ENCODE results near the gene BAG3.

Gene BAG3

DNA sequence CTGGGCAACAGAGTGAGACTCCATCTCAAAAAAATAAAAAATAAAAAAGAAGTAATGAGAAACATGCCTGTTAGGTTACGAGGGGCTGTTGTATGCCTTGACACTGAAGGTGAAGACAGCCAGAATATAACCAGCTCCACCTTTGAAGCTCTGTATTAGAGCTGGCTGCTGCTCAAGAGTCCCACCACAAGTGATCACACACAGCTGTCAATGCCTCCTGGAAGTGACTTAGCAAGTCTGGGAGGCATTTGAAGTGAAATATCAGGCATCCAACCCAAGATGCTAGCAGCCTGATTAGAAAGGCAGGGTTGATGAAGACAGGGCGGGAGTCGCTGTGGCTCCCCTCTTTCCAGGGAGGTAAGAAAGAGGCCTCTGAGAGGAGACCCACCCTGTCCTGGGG is 40.5 kb downstream of the BAG3 start:
- 100% methylated on average over 2 of the region's 3 CpGs for WGBS
- Histone ChIP-seq H3K9me3 (ENCODE audit: control insufficient read depth, low read length) (no peaks in the 10 kb centered on the region), H3K9ac (ENCODE audit: low read length) (no peak overlapping the region), H2AFZ (ENCODE audit: low read depth, low read length) (no peak overlapping the region), H2AK5ac (ENCODE audit: low read length, severe bottlenecking) (no peak overlapping the region), H3K23ac (ENCODE audit: low read length in 2 of 2) (no peak overlapping the region), H2BK5ac (ENCODE audit: low read depth, low read length, poor library complexity, severe bottlenecking) (no peak overlapping the region), H3K18ac (ENCODE audit: low read depth in 1 of 2, low read length in 2 of 2) (no peak overlapping the region), H3K4ac (ENCODE audit: low read depth in 1 of 2, low read length in 2 of 2) (no peak overlapping the region), H4K91ac (ENCODE audit: low read length) (no peak overlapping the region), H3K27me3 (ENCODE audit: control insufficient read depth in 1 of 2, insufficient read depth in 1 of 2, low read length in 2 of 2) (peaks cover 7 to 34% of the 10 kb centered on the region in 2 experiments), H3K4me3 (ENCODE audit: insufficient read depth in 1 of 2, low read depth in 1 of 2, low read length in 2 of 2) (no peak overlapping the region), H3K79me1 (replicated peaks; ENCODE audit: low read length, poor library complexity, severe bottlenecking) (no peaks in the 10 kb centered on the region), H4K8ac (ENCODE audit: low read length) (no peak overlapping the region), H2BK15ac (ENCODE audit: low read depth, poor library complexity, severe bottlenecking) (peak overlapping the region; percentile 75), H3K4me1 (ENCODE audit: control insufficient read depth, insufficient read depth, low read depth, low read length) (peaks cover 11% of the 10 kb centered on the region), H3K4me2 (ENCODE audit: low read length, poor library complexity, severe bottlenecking) (no peak overlapping the region), H3K27ac (ENCODE audit: low read length, poor library complexity, severe bottlenecking) (no peak overlapping the region), H2BK120ac (ENCODE audit: low read depth, low read length) (no peak overlapping the region), H2BK12ac (ENCODE audit: low read length in 2 of 2) (no peak overlapping the region), H3K36me3 (ENCODE audit: control insufficient read depth in 1 of 2, insufficient read depth in 2 of 2, low read depth in 1 of 2, low read length in 2 of 2) (no peaks in the 10 kb centered on the region), H3K14ac (ENCODE audit: low read length in 2 of 2) (no peak overlapping the region)
- no peak for DNase-seq

DNA sequence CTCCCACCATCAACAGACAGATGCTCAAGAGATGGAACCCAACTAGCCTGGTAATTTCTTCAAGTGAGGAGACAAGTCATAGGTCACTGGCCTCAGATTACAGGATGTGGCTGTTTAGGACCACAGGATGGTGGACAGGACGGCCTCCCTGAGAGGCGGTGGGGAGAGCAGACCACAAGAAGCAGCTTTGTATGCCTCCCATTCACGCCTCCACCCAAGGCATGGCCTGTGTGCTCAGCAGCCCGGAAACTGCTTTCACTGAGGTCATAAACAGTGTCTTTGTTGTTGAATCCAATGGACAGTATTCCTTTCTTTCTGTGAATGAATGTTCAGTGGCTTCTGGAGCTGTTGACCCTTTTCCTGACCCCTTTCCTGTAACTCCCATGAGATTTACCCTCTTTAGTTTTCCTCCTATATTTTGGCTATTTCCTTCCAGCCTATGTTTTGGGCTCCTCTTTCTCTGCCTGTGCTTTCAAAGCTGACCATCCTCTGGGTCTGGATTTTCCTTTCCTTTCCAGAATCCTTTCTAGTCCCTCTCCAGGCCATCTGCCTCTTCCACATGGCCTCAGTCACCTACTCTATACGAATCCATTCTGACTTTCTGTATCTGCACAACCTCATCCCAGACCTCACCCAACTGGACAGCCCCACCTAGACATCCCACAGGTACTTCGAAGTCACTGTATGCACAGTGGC is 42.2 kb downstream of the BAG3 start:
- Histone ChIP-seq H4K8ac (ENCODE audit: low read length) (peak overlapping the region; percentile 14), H3K4me1 (ENCODE audit: control insufficient read depth, insufficient read depth, low read depth, low read length) (peaks cover 8% of the 10 kb centered on the region), H3K4ac (ENCODE audit: low read depth in 1 of 2, low read length in 2 of 2) (no peak overlapping the region), H2AK5ac (ENCODE audit: low read length, severe bottlenecking) (no peak overlapping the region), H3K79me1 (replicated peaks; ENCODE audit: low read length, poor library complexity, severe bottlenecking) (no peaks in the 10 kb centered on the region), H2BK12ac (ENCODE audit: low read length in 2 of 2) (peak overlapping the region in 1 of 2 experiments; percentile 75), H3K27me3 (ENCODE audit: control insufficient read depth in 1 of 2, insufficient read depth in 1 of 2, low read length in 2 of 2) (peaks cover 16 to 34% of the 10 kb centered on the region in 2 experiments), H3K36me3 (ENCODE audit: control insufficient read depth in 1 of 2, insufficient read depth in 2 of 2, low read depth in 1 of 2, low read length in 2 of 2) (no peaks in the 10 kb centered on the region), H3K18ac (ENCODE audit: low read depth in 1 of 2, low read length in 2 of 2) (no peak overlapping the region), H4K91ac (ENCODE audit: low read length) (no peak overlapping the region), H2AFZ (ENCODE audit: low read depth, low read length) (no peak overlapping the region), H2BK15ac (ENCODE audit: low read depth, poor library complexity, severe bottlenecking) (no peak overlapping the region), H2BK120ac (ENCODE audit: low read depth, low read length) (no peak overlapping the region), H3K9ac (ENCODE audit: low read length) (no peak overlapping the region), H3K23ac (ENCODE audit: low read length in 2 of 2) (no peak overlapping the region), H3K9me3 (ENCODE audit: control insufficient read depth, low read length) (no peaks in the 10 kb centered on the region), H3K4me2 (ENCODE audit: low read length, poor library complexity, severe bottlenecking) (no peak overlapping the region), H2BK5ac (ENCODE audit: low read depth, low read length, poor library complexity, severe bottlenecking) (no peak overlapping the region), H3K4me3 (ENCODE audit: insufficient read depth in 1 of 2, low read depth in 1 of 2, low read length in 2 of 2) (no peak overlapping the region), H3K14ac (ENCODE audit: low read length in 2 of 2) (no peak overlapping the region), H3K27ac (ENCODE audit: low read length, poor library complexity, severe bottlenecking) (no peak overlapping the region)
- peak; percentile 57 for DNase-seq
- WGBS, result 38% methylated on average over 6 of the region's 6 CpGs

DNA sequence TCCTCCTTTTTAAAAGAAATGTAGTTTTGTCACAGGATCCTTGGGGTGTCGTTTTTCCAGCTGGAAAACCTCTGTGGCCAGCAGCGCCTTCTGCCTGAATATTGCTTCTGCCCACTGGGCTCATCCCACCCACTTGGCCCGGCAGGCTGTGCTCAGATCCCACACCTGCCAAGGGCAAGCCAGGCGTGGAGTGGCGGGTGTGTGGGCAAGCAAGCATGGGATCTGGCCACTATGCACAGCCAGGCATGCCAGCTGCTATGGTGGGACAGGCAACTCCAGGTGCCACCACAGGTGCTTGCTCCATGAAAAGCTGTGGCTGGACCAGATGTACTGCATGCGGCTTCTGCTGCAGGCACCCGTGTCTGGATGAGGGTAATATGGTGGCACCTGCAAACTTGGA is 43.4 kb downstream of the BAG3 start:
- Histone ChIP-seq H3K4me3 (ENCODE audit: insufficient read depth in 1 of 2, low read depth in 1 of 2, low read length in 2 of 2) (no peak overlapping the region), H3K27me3 (ENCODE audit: control insufficient read depth in 1 of 2, insufficient read depth in 1 of 2, low read length in 2 of 2) (peaks cover 19 to 34% of the 10 kb centered on the region in 2 experiments), H2BK15ac (ENCODE audit: low read depth, poor library complexity, severe bottlenecking) (no peak overlapping the region), H2BK5ac (ENCODE audit: low read depth, low read length, poor library complexity, severe bottlenecking) (no peak overlapping the region), H4K91ac (ENCODE audit: low read length) (peak overlapping the region; percentile 37), H2AK5ac (ENCODE audit: low read length, severe bottlenecking) (no peak overlapping the region), H3K27ac (ENCODE audit: low read length, poor library complexity, severe bottlenecking) (no peak overlapping the region), H2BK120ac (ENCODE audit: low read depth, low read length) (no peak overlapping the region), H3K9me3 (ENCODE audit: control insufficient read depth, low read length) (no peaks in the 10 kb centered on the region), H3K4ac (ENCODE audit: low read depth in 1 of 2, low read length in 2 of 2) (no peak overlapping the region), H3K23ac (ENCODE audit: low read length in 2 of 2) (no peak overlapping the region), H3K18ac (ENCODE audit: low read depth in 1 of 2, low read length in 2 of 2) (no peak overlapping the region), H3K79me1 (replicated peaks; ENCODE audit: low read length, poor library complexity, severe bottlenecking) (no peaks in the 10 kb centered on the region), H2BK12ac (ENCODE audit: low read length in 2 of 2) (no peak overlapping the region), H3K9ac (ENCODE audit: low read length) (no peak overlapping the region), H3K36me3 (ENCODE audit: control insufficient read depth in 1 of 2, insufficient read depth in 2 of 2, low read depth in 1 of 2, low read length in 2 of 2) (no peaks in the 10 kb centered on the region), H3K14ac (ENCODE audit: low read length in 2 of 2) (no peak overlapping the region), H3K4me2 (ENCODE audit: low read length, poor library complexity, severe bottlenecking) (no peak overlapping the region), H3K4me1 (ENCODE audit: control insufficient read depth, insufficient read depth, low read depth, low read length) (peaks cover 8% of the 10 kb centered on the region), H2AFZ (ENCODE audit: low read depth, low read length) (no peak overlapping the region), H4K8ac (ENCODE audit: low read length) (no peak overlapping the region)
- WGBS, result 95% methylated on average over 7 of the region's 7 CpGs
- no peak for DNase-seq

DNA sequence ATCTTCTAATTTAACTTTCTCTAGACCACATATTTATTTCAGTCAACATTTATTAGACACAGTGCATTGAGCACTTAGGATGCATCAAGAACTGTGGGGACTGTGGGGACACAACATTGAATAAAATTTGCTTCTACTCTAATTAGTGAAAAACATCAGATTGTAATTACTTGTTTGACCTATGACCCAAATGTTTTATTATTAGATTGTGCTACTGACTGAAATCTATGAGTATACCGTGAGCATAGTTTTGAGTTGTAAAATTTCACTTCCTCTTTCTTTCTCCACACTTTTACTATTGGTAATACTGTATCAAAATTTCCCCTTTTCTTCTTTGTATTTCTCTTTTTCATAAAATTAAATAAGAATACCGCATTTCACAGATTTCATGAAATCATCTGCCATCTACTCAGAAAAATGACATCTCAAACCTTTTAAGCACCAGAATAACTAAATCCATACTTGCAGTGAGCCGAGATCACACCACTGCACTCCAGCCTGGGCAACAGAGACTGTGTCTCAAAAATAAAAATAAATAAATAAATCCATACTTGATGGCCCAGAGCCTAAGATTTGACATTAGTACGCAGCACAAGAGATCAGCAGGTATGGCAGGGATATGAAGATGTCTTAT is 49.3 kb downstream of the BAG3 start:
- no peak overlapping the region for H3K9ac ChIP-seq (ENCODE audit: low read length)
- no peak overlapping the region for H2BK12ac ChIP-seq (ENCODE audit: low read length in 2 of 2)
- no peaks in the 10 kb centered on the region for H3K79me1 ChIP-seq (replicated peaks; ENCODE audit: low read length, poor library complexity, severe bottlenecking)
- no peak overlapping the region for H3K14ac ChIP-seq (ENCODE audit: low read length in 2 of 2)
- H2BK15ac ChIP-seq (ENCODE audit: low read depth, poor library complexity, severe bottlenecking), result no peak overlapping the region
- peaks cover 2% of the 10 kb centered on the region for H3K4me1 ChIP-seq (ENCODE audit: control insufficient read depth, insufficient read depth, low read depth, low read length)
- H3K23ac ChIP-seq (ENCODE audit: low read length in 2 of 2), result no peak overlapping the region
- H3K4ac ChIP-seq (ENCODE audit: low read depth in 1 of 2, low read length in 2 of 2), result no peak overlapping the region
- DNase-seq, result no peak
- no peaks in the 10 kb centered on the region for H3K36me3 ChIP-seq (ENCODE audit: control insufficient read depth in 1 of 2, insufficient read depth in 2 of 2, low read depth in 1 of 2, low read length in 2 of 2)
- no peak overlapping the region for H3K4me2 ChIP-seq (ENCODE audit: low read length, poor library complexity, severe bottlenecking)
- no peak overlapping the region for H3K18ac ChIP-seq (ENCODE audit: low read depth in 1 of 2, low read length in 2 of 2)
- H3K4me3 ChIP-seq (ENCODE audit: insufficient read depth in 1 of 2, low read depth in 1 of 2, low read length in 2 of 2), result no peak overlapping the region
- no peak overlapping the region for H4K91ac ChIP-seq (ENCODE audit: low read length)
- 86% methylated on average over 4 of the region's 4 CpGs for WGBS
- H2BK5ac ChIP-seq (ENCODE audit: low read depth, low read length, poor library complexity, severe bottlenecking), result no peak overlapping the region
- H4K8ac ChIP-seq (ENCODE audit: low read length), result no peak overlapping the region
- H2BK120ac ChIP-seq (ENCODE audit: low read depth, low read length), result no peak overlapping the region
- no peaks in the 10 kb centered on the region for H3K9me3 ChIP-seq (ENCODE audit: control insufficient read depth, low read length)
- no peak overlapping the region for H3K27ac ChIP-seq (ENCODE audit: low read length, poor library complexity, severe bottlenecking)
- H2AFZ ChIP-seq (ENCODE audit: low read depth, low read length), result no peak overlapping the region
- peaks cover 9 to 19% of the 10 kb centered on the region in 2 experiments for H3K27me3 ChIP-seq (ENCODE audit: control insufficient read depth in 1 of 2, insufficient read depth in 1 of 2, low read length in 2 of 2)
- H2AK5ac ChIP-seq (ENCODE audit: low read length, severe bottlenecking), result no peak overlapping the region

All from mesenchymal stem cell (in vitro differentiated cells and primary cell).